Cerebellar nuclear complex (tissue), 1 donor: Measurements from ENCODE around the gene CBLC.

Source experiments
- DNase-seq, 2 experiments: peaks; one replicate each; lab custom pipeline; 2025; lab: John Stamatoyannopoulos, UW

Gene CBLC

DNA sequence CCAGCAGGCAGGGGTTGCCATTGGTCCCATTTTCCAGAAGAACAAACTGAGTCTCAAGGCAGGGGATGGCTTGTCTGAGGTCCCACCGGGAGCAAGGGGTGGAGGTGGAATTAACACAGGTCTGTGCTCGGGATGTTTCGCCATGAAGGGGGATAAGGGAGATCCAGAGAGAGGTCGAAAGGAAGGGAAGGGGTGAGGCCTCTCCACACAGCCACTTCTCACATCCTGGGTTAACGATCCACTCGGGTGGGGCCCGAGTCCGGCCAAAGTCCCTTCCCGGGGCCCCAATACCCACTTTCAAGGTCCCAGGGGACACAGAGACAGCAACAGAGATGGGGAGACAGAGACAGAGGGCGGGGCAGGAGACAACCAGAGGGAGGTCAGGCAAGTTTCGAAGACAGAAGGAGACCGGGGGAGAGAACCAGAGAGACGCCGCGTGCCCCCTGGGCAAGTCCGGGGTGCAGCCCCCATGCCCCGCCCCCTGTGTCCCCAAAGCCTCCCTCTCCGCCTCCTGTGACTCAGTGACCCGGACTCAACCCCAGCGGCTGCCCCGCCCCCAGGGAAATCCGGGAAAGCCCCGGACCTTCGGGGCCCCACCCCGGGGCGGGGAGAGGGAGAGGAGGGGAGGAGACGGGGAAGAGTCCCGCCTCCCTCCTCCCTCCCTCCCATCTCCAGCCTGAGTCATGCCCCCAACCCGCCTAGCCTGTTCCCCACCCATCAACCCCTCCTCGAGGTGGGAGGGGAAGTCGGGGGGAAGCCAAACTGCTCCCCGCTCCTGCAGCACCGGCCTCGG lies 30.5 kb upstream of the CBLC start:
- no peak for DNase-seq

- DNase-seq = no peak
Measured at GRCh38 chr19:44747739-44748425, 29.8 kb upstream of the CBLC start.

DNA sequence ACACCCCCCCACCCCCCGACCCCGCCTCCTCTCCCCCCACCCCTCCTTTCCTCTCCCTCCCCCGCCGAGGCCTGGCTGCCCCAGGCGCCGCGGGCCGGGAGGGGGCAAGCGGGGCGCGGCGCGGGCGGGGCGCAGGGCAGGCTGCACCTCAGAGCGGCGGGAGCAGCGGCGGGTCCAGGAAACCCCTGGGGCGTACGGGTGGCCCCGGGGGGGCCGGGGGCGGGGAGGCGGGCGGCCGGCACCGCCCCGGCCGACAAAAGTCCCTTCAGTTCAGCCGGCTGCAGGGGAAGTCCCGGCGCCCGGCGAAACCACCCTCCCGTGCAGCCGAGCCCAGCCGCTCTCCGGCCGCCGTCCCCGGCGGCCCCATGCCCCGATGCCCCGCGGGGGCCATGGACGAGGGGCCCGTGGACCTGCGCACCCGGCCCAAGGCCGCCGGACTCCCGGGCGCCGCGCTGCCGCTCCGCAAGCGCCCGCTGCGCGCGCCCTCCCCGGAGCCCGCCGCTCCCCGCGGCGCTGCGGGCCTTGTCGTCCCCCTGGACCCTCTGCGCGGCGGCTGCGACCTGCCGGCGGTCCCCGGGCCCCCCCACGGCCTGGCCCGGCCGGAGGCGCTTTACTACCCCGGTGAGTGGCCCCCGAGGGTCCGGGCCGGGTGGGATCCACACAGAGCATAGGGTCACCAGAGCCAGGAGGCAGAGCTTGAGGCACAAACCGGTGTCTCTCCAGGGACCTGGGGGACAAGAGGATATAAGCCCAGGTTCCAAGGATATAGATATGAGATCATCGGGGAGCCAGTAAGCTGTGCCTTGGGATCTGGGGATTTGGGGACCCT lies 29.1 kb upstream of the CBLC start, which contains the start of gene BCL3:
Gene BCL3, plus strand, starts transcription at position 283 of the 829 bp plus-strand sequence. Its CDS starts 83 bp downstream, at position 366.
- no peak for DNase-seq

- no peak for DNase-seq
Measured at GRCh38 chr19:44749292-44749691, 28.4 kb upstream of the CBLC start.

GRCh38 chr19:44749994-44750393 lies 27.7 kb upstream of the CBLC start:
- no peak for DNase-seq

DNA sequence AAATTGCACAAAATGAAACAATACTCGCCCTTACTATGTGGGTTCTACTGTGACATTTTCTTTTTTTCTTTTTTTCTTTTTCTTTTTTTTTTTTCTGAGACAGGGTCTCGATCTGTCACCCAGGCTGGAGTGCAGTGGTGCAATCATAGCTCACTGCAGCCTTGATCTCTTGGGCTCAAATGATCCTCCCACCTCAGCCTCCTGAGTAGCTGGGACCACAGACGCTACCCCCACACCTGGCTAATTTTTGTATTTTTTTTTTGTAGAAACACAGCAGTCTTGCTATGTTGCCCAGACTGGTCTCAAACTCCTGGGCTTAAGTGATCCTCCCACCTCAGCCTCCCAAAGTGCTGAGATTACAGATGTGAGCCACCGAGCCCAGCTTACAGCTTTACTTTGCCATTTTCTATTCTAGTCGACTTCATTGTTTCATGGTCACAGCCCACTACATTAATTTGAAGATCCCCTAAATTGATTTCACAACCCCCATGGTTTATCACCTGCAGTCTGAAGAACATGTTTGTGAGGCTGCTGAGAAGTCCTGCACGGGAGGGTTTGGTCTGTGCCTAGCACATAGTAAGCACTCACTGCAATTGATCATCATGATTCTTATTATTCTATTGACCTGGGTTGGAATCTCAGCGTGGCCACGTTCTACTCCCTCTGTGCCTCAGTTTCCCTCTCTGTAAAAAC lies 25.4 kb upstream of the CBLC start:
- no peak for DNase-seq

- no peak for DNase-seq
Measured at GRCh38 chr19:44752816-44753625, 24.7 kb upstream of the CBLC start.

DNA sequence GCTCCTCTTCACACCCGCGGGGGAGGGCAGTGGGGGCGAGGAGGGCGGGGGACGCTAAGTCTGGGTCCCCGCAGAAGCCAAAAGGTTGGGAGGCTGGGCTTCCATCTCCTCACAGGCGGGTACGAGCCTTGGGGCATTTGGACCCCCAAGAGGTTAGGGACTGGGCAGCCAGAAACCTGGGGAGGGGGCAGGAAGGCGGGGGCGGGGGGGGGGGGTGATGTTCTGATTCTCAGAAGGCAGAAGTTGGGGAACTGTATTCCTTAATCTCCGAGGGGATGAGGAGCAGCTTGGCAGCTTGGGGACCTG lies 24.1 kb upstream of the CBLC start:
- no peak for DNase-seq

GRCh38 chr19:44753932-44754749 lies 23.5 kb upstream of the CBLC start:
- DNase-seq = no peak

DNA sequence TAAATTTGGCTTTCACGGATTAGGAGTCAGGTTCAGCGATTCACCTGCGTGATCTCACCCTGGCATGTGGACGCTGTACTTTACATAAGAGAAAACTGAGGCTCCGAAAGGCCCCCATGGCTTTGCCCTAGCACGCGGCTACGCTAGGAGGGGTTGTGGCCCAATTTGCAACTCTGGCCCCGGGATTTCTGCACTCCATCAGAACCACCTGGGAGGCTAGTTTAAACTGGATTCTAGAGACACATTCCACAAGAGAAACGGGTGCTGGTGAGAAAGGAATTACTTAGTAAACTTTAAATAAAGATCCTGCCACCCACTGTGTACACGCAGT lies 23.0 kb upstream of the CBLC start:
- no peak for DNase-seq

GRCh38 chr19:44755219-44755618 lies 22.5 kb upstream of the CBLC start:
- DNase-seq = no peak

- no peak for DNase-seq
Measured at GRCh38 chr19:44756089-44756562, 21.6 kb upstream of the CBLC start.

DNA sequence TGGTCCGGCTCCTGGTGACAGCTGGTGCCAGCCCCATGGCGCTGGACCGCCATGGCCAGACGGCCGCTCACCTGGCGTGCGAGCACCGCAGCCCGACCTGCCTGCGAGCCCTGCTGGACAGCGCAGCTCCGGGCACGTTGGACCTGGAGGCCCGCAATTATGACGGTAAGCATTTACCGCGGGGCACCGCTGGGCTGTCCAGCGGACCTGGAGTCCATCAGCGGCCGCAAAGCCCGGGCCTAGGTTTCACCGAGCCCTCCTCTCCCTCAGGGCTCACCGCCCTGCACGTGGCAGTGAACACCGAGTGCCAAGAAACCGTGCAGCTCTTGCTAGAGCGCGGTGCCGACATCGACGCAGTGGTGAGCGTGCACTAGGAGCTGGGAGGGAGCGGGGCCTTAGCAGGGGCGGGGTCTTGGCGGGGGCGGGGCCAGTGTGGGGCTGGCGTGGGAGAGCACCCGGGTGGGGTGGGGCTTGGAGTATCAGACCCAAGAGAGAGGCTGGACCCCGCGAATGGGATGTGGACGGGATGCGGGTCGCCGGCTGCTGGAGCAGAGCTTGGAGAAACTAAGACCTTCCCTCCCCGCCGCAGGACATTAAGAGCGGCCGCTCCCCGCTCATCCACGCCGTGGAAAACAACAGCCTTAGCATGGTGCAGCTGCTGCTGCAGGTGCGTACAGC lies 20.5 kb upstream of the CBLC start:
- DNase-seq = no peak

DNA sequence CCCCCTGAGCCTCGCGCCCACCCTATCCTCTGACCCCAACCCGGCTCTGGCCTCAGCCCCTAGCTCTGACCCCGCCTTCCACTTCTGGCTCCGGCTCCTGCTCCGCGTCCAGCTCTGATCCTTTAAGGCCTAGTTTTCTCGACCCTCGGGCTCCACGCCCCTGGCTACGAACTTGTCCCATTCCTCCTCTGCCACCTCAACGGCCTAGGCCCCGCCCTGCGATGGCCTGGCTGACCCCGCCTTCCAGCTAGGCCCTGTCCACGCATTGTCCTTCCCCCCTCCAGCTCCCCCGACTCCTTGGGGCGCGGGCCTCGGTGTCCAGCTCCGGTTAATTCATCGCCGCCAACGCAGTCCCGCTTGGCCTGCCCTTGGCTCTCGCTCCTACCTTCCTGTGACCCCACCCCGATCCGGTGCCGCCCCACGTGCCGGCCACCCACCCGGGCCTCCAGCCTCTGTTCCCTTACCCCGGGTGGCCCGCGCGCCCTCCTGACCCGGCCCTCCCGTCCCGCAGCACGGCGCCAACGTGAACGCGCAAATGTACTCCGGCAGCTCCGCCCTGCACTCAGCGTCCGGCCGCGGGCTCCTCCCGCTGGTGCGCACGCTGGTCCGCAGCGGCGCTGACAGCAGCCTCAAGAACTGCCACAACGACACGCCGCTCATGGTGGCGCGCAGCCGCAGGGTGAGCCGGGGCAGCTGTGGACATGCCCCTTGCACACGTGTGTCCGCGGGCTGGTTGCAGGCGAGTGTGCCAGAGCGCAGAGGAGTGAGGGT lies 19.8 kb upstream of the CBLC start:
- no peak for DNase-seq

DNA sequence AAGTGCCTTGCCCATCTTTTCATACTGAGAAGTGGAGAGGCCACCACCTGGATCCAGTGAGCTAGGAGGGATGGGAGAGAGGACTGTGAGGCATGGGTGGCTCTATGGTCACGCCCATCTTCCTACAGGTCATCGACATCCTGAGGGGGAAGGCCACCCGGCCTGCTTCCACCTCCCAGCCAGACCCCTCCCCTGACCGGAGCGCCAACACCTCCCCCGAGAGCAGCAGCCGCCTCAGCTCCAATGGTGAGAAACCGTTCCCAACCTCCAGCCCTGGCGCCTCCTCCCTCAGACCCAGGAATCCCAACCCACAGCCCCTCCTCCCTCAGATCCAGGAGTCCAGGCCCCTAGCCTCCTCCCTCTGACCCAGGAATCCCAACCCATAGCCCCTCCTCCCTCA lies 19.1 kb upstream of the CBLC start:
- no peak for DNase-seq

- DNase-seq = no peak
Measured at GRCh38 chr19:44759083-44759804, 18.4 kb upstream of the CBLC start.

DNA sequence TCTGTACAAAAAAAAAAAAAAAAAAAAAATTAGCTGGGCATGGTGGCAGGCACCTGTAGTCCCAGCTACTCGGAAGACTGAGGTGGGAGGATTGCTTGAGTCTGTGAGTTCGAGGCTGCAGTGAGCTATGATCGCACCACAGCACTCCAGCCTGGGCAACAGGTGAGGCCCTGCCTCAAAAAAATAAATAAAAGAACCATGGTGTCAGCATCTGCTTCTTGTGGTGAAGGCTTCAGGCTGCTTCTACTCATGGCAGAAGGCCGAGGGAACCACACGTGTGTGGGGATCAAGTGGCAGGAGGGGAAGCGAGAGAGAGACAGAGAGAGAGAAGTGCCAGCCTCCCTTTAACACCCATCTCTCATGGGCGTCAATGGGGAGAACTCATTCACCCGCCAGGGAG lies 15.7 kb upstream of the CBLC start:
- DNase-seq = no peak
